ENCODE data around the gene RPS18.

Gene RPS18

GRCh38 chr6:33292996-33293682 is 21.3 kb downstream of the RPS18 start:
- DNase-seq: no peak

- DNase-seq: no peak
These were observed 22.4 kb downstream of the RPS18 start for GRCh38 chr6:33294086-33294823.

- DNase-seq: no peak
These were observed 23.9 kb downstream of the RPS18 start for GRCh38 chr6:33295621-33296369.

GRCh38 chr6:33296797-33297405 is 25.0 kb downstream of the RPS18 start:
- DNase-seq: no peak

- DNase-seq: no peak
These were observed 25.6 kb downstream of the RPS18 start for GRCh38 chr6:33297406-33297955.

GRCh38 chr6:33297956-33298772 is 26.3 kb downstream of the RPS18 start:
- peak; percentile 54 for DNase-seq

- peak; percentile 54 for DNase-seq
These were observed 26.9 kb downstream of the RPS18 start, which contains the start of gene RGL2 for GRCh38 chr6:33298773-33299236. TSS of gene RGL2 (minus strand) at chr6:33298942. CDS start at chr6:33298610, 332 bp downstream.

- DNase-seq: peak; percentile 92
These were observed 27.5 kb downstream of the RPS18 start for GRCh38 chr6:33299237-33299944.

- no peak for DNase-seq
These were observed 30.0 kb downstream of the RPS18 start for GRCh38 chr6:33301877-33302276.

GRCh38 chr6:33304216-33304615 is 32.3 kb downstream of the RPS18 start:
- DNase-seq: no peak

GRCh38 chr6:33305052-33305451 is 33.2 kb downstream of the RPS18 start:
- DNase-seq: no peak

GRCh38 chr6:33306356-33306755 is 34.5 kb downstream of the RPS18 start:
- DNase-seq: no peak

- peak; percentile 87 for DNase-seq
These were observed 40.7 kb downstream of the RPS18 start for GRCh38 chr6:33312361-33313104.

GRCh38 chr6:33313105-33313708 is 41.3 kb downstream of the RPS18 start:
- peak; percentile 63 for DNase-seq

- DNase-seq: peak; percentile 84
These were observed 42.0 kb downstream of the RPS18 start, which contains the start of gene TAPBP for GRCh38 chr6:33313709-33314514. TSS of gene TAPBP (minus strand) at chr6:33314078. CDS start at chr6:33314041, 37 bp downstream.

GRCh38 chr6:33314515-33314942 is 42.7 kb downstream of the RPS18 start:
- DNase-seq: peak; percentile 57

GRCh38 chr6:33314943-33315792 is 43.3 kb downstream of the RPS18 start:
- DNase-seq: no peak
